ENCODE measurements around the gene STX7. TPM values are rescaled to one million over a fixed set of nuclear protein-coding genes. Genes with fewer than 3 reads are reported as not detected.
"Not testable (repeated sequence)": the region's sequence is repeated elsewhere in the genome, so short reads cannot be mapped to it uniquely, and the experiment has no call there.

The STX7 gene
- polyA plus RNA-seq (2013, experiment 1 of 2), result 26.7 TPM
- 27.1 TPM for polyA plus RNA-seq (2013, experiment 2 of 2)

GRCh38 chr6:132512638-132513632, at the start of gene STX7:
TSS of gene STX7 (minus strand) at chr6:132513116. CDS start at chr6:132503530, 9,586 bp downstream.
- Histone ChIP-seq H2BK15ac (ENCODE audit: low read length) (no peak within 1 kb of the TSS), H3K79me1 (ENCODE audit: low read depth, low read length) (no peaks in the 10 kb centered on the region), H3K27me3 (ENCODE audit: control insufficient read depth in 3 of 3, insufficient read depth in 3 of 3, low read depth in 1 of 3, low read length in 3 of 3) (peaks cover 0 to 37% (median 0%) of the 10 kb centered on the region in 3 experiments), H4K91ac (ENCODE audit: low read depth, low read length, poor library complexity) (no peak within 1 kb of the TSS), H3K4ac (ENCODE audit: low read length) (no peak within 1 kb of the TSS), H2BK120ac (ENCODE audit: low read depth, low read length) (no peak within 1 kb of the TSS), H3K18ac (ENCODE audit: low read length) (peak within 1 kb of the TSS; percentile 91), H3K14ac (ENCODE audit: low read length) (no peak within 1 kb of the TSS), H4K8ac (ENCODE audit: low read depth, low read length) (no peak within 1 kb of the TSS), H3K9me3 (replicated peaks in 1 of 2; ENCODE audit: control insufficient read depth in 2 of 2, insufficient read depth in 1 of 2, low read depth in 1 of 2, low read length in 2 of 2) (no peaks in the 10 kb centered on the region), H3K23ac (ENCODE audit: low read depth, low read length, poor library complexity) (no peak within 1 kb of the TSS), H2BK12ac (ENCODE audit: low read length) (no peak within 1 kb of the TSS), H2BK5ac (ENCODE audit: low read length) (no peak within 1 kb of the TSS), H3K36me3 (replicated peaks in 1 of 2; ENCODE audit: control insufficient read depth in 2 of 2, insufficient read depth in 2 of 2, low read length in 2 of 2) (peaks cover 0 to under 1% of the 10 kb centered on the region in 2 donors), H3K4me2 (ENCODE audit: insufficient read depth, low read length, poor library complexity, severe bottlenecking) (peak within 1 kb of the TSS; percentile 56), H3K4me1 (ENCODE audit: control insufficient read depth in 2 of 2, insufficient read depth in 1 of 2, low read depth in 1 of 2, low read length in 2 of 2) (peaks cover 1 to 4% of the 10 kb centered on the region in 2 donors), H2AFZ (ENCODE audit: low read length) (peak within 1 kb of the TSS; percentile 99), H3K4me3 (ENCODE audit: low read length in 2 of 2) (peak within 1 kb of the TSS; percentile 77 to 97), H3K27ac (replicated peaks; ENCODE audit: low read length) (no peak within 1 kb of the TSS), H2AK5ac (ENCODE audit: low read depth, low read length) (no peak within 1 kb of the TSS), H3K9ac (ENCODE audit: low read depth, low read length, poor library complexity) (peak within 1 kb of the TSS; percentile 85)
- no CpG with 5 or more reads among the region's 67 CpGs for WGBS, 2 donors (ENCODE audit: extremely low coverage in 2 of 2, insufficient read length in 2 of 2, insufficient replicate concordance in 1 of 2)
- peak; percentile 84 for DNase-seq (ENCODE audit: low spot score)

GRCh38 chr6:132560087-132560486, 47.2 kb upstream of the STX7 start:
- H3K9me3 ChIP-seq (replicated peaks in 1 of 2; ENCODE audit: control insufficient read depth in 2 of 2, insufficient read depth in 1 of 2, low read depth in 1 of 2, low read length in 2 of 2); H2BK15ac ChIP-seq (ENCODE audit: low read length); H3K4ac ChIP-seq (ENCODE audit: low read length); H3K4me3 ChIP-seq (ENCODE audit: low read length in 2 of 2); H3K36me3 ChIP-seq (replicated peaks in 1 of 2; ENCODE audit: control insufficient read depth in 2 of 2, insufficient read depth in 2 of 2, low read length in 2 of 2); H3K27me3 ChIP-seq (ENCODE audit: control insufficient read depth in 3 of 3, insufficient read depth in 3 of 3, low read depth in 1 of 3, low read length in 3 of 3); H2BK5ac ChIP-seq (ENCODE audit: low read length); H2BK12ac ChIP-seq (ENCODE audit: low read length); H4K8ac ChIP-seq (ENCODE audit: low read depth, low read length); H3K23ac ChIP-seq (ENCODE audit: low read depth, low read length, poor library complexity); H4K91ac ChIP-seq (ENCODE audit: low read depth, low read length, poor library complexity); H2AFZ ChIP-seq (ENCODE audit: low read length); H3K14ac ChIP-seq (ENCODE audit: low read length); H3K4me2 ChIP-seq (ENCODE audit: insufficient read depth, low read length, poor library complexity, severe bottlenecking); H2AK5ac ChIP-seq (ENCODE audit: low read depth, low read length); DNase-seq (ENCODE audit: low spot score); H3K27ac ChIP-seq (replicated peaks; ENCODE audit: low read length); H3K4me1 ChIP-seq (ENCODE audit: control insufficient read depth in 2 of 2, insufficient read depth in 1 of 2, low read depth in 1 of 2, low read length in 2 of 2); H3K9ac ChIP-seq (ENCODE audit: low read depth, low read length, poor library complexity); H3K79me1 ChIP-seq (ENCODE audit: low read depth, low read length); H2BK120ac ChIP-seq (ENCODE audit: low read depth, low read length); H3K18ac ChIP-seq (ENCODE audit: low read length): not testable (repeated sequence)
- no CpG with 5 or more reads among the region's 3 CpGs for WGBS, 2 donors (ENCODE audit: extremely low coverage in 2 of 2, insufficient read length in 2 of 2, insufficient replicate concordance in 1 of 2)

- Histone ChIP-seq H2BK15ac (ENCODE audit: low read length) (peak within 1 kb of the TSS; percentile 82), H3K27me3 (ENCODE audit: control insufficient read depth in 3 of 3, insufficient read depth in 3 of 3, low read depth in 1 of 3, low read length in 3 of 3) (no peaks in the 10 kb centered on the region), H2BK5ac (ENCODE audit: low read length) (peak within 1 kb of the TSS; percentile 79), H4K91ac (ENCODE audit: low read depth, low read length, poor library complexity) (peak within 1 kb of the TSS; percentile 40), H3K9me3 (replicated peaks in 1 of 2; ENCODE audit: control insufficient read depth in 2 of 2, insufficient read depth in 1 of 2, low read depth in 1 of 2, low read length in 2 of 2) (peaks cover 0 to 2% of the 10 kb centered on the region in 2 donors), H2AFZ (ENCODE audit: low read length) (no peak within 1 kb of the TSS), H3K4me2 (ENCODE audit: insufficient read depth, low read length, poor library complexity, severe bottlenecking) (no peak within 1 kb of the TSS), H3K36me3 (replicated peaks in 1 of 2; ENCODE audit: control insufficient read depth in 2 of 2, insufficient read depth in 2 of 2, low read length in 2 of 2) (no peaks in the 10 kb centered on the region), H2BK120ac (ENCODE audit: low read depth, low read length) (no peak within 1 kb of the TSS), H3K4me3 (ENCODE audit: low read length in 2 of 2) (no peak within 1 kb of the TSS), H3K79me1 (ENCODE audit: low read depth, low read length) (no peaks in the 10 kb centered on the region), H2BK12ac (ENCODE audit: low read length) (peak within 1 kb of the TSS; percentile 67), H3K4me1 (ENCODE audit: control insufficient read depth in 2 of 2, insufficient read depth in 1 of 2, low read depth in 1 of 2, low read length in 2 of 2) (peaks cover 2 to 4% of the 10 kb centered on the region in 2 donors), H3K18ac (ENCODE audit: low read length) (peak within 1 kb of the TSS; percentile 33), H3K27ac (replicated peaks; ENCODE audit: low read length) (no peak within 1 kb of the TSS), H3K23ac (ENCODE audit: low read depth, low read length, poor library complexity) (no peak within 1 kb of the TSS), H3K4ac (ENCODE audit: low read length) (no peak within 1 kb of the TSS), H2AK5ac (ENCODE audit: low read depth, low read length) (no peak within 1 kb of the TSS), H3K14ac (ENCODE audit: low read length) (peak within 1 kb of the TSS; percentile 47), H3K9ac (ENCODE audit: low read depth, low read length, poor library complexity) (no peak within 1 kb of the TSS), H4K8ac (ENCODE audit: low read depth, low read length) (no peak within 1 kb of the TSS)
- no peak for DNase-seq (ENCODE audit: low spot score)
- WGBS, 2 donors (ENCODE audit: extremely low coverage in 2 of 2, insufficient read length in 2 of 2, insufficient replicate concordance in 1 of 2), result no CpG with 5 or more reads among the region's 2 CpGs
Observed at GRCh38 chr6:132552372-132552771, 39.5 kb upstream of the STX7 start, which contains the start of gene TAAR8. TSS of gene TAAR8 (plus strand) at chr6:132552672. CDS start at chr6:132552693, 21 bp downstream.

GRCh38 chr6:132551214-132551613, 38.3 kb upstream of the STX7 start:
- Histone ChIP-seq H4K91ac (ENCODE audit: low read depth, low read length, poor library complexity) (peak overlapping the region; percentile 40), H3K4ac (ENCODE audit: low read length) (no peak overlapping the region), H3K4me2 (ENCODE audit: insufficient read depth, low read length, poor library complexity, severe bottlenecking) (no peak overlapping the region), H3K36me3 (replicated peaks in 1 of 2; ENCODE audit: control insufficient read depth in 2 of 2, insufficient read depth in 2 of 2, low read length in 2 of 2) (no peaks in the 10 kb centered on the region), H3K4me1 (ENCODE audit: control insufficient read depth in 2 of 2, insufficient read depth in 1 of 2, low read depth in 1 of 2, low read length in 2 of 2) (peaks cover 2 to 4% of the 10 kb centered on the region in 2 donors), H3K27me3 (ENCODE audit: control insufficient read depth in 3 of 3, insufficient read depth in 3 of 3, low read depth in 1 of 3, low read length in 3 of 3) (no peaks in the 10 kb centered on the region), H2BK5ac (ENCODE audit: low read length) (no peak overlapping the region), H2BK15ac (ENCODE audit: low read length) (no peak overlapping the region), H3K27ac (replicated peaks; ENCODE audit: low read length) (no peak overlapping the region), H2BK120ac (ENCODE audit: low read depth, low read length) (no peak overlapping the region), H3K14ac (ENCODE audit: low read length) (peak overlapping the region; percentile 47), H2AFZ (ENCODE audit: low read length) (peak overlapping the region; percentile 44), H4K8ac (ENCODE audit: low read depth, low read length) (no peak overlapping the region), H3K79me1 (ENCODE audit: low read depth, low read length) (no peaks in the 10 kb centered on the region), H3K4me3 (ENCODE audit: low read length in 2 of 2) (no peak overlapping the region), H3K18ac (ENCODE audit: low read length) (peak overlapping the region; percentile 72), H3K9me3 (replicated peaks in 1 of 2; ENCODE audit: control insufficient read depth in 2 of 2, insufficient read depth in 1 of 2, low read depth in 1 of 2, low read length in 2 of 2) (peaks cover 0 to 2% of the 10 kb centered on the region in 2 donors), H3K23ac (ENCODE audit: low read depth, low read length, poor library complexity) (no peak overlapping the region), H2AK5ac (ENCODE audit: low read depth, low read length) (no peak overlapping the region), H2BK12ac (ENCODE audit: low read length) (no peak overlapping the region), H3K9ac (ENCODE audit: low read depth, low read length, poor library complexity) (no peak overlapping the region)
- WGBS, 2 donors (ENCODE audit: extremely low coverage in 2 of 2, insufficient read length in 2 of 2, insufficient replicate concordance in 1 of 2), result no CpG with 5 or more reads among the region's 4 CpGs
- no peak for DNase-seq (ENCODE audit: low spot score)
